Measurements from ENCODE around the gene DDO.

GRCh38 chr6:110354153-110354552, 61.2 kb downstream of the DDO start:
- TF ChIP-seq ELK1 (CRISPR knock-in tag; IDR thresholded peaks at IDR 0.05) (no peak), TCF7 (IDR thresholded peaks at IDR 0.05; ENCODE audit: borderline replicate concordance) (no peak), TRIM24 (IDR thresholded peaks at IDR 0.05) (no peak), CTCF (IDR thresholded peaks at IDR 0.05 in 2 of 3, conservative IDR thresholded peaks at IDR 0.05 in 1 of 3; ENCODE audit: insufficient read depth in 2 of 3, low read depth in 1 of 3, low read length in 3 of 3) (no peak), RBFOX2 (IDR thresholded peaks at IDR 0.05; ENCODE audit: low read depth, low read length) (no peak), ZNF407 (IDR thresholded peaks at IDR 0.05; ENCODE audit: low read depth) (no peak), YBX1 (IDR thresholded peaks at IDR 0.05) (no peak), DMBX1 (CRISPR knock-in tag; IDR thresholded peaks at IDR 0.05; ENCODE audit: borderline replicate concordance) (no peak), ZHX1 (conservative IDR thresholded peaks at IDR 0.05; ENCODE audit: low read length) (no peak), ZNF75A (CRISPR knock-in tag; IDR thresholded peaks at IDR 0.05) (no peak), ZNF175 (CRISPR knock-in tag; IDR thresholded peaks at IDR 0.05; ENCODE audit: low read depth) (no peak), EP300 (IDR thresholded peaks at IDR 0.05; ENCODE audit: low read length) (no peak)
